HepG2 (cell line): Measurements from ENCODE around the gene CCDC33. TPM values are rescaled to one million over a fixed set of nuclear protein-coding genes. Genes with fewer than 3 reads are reported as not detected.
A peak's percentile ranks its signal among the peaks of the same experiment; 100 is the strongest.

Experiments
- AGO1 ChIP-seq: fragments of 200-400 bp; formaldehyde crosslinking; IDR thresholded peaks from 2 replicates; pipeline ENCODE4 v1.6.1; 2017; ENCODE audit warnings: mild to moderate bottlenecking, low read depth, low read length, moderate library complexity; ENCODE audit not compliant: poor library complexity, severe bottlenecking
- DDIT3 ChIP-seq: sonication (generic); formaldehyde crosslinking; IDR thresholded peaks from 2 replicates; pipeline ENCODE4 v1.4.0; 2020; ENCODE audit warnings: mild to moderate bottlenecking, missing genetic modification reagents
- FOXC1 ChIP-seq: sonication (generic); formaldehyde crosslinking; IDR thresholded peaks from 2 replicates; pipeline ENCODE4 v1.8.0; 2022; ENCODE audit warnings: mild to moderate bottlenecking, missing genetic modification reagents, borderline replicate concordance
- KLF15 ChIP-seq: sonication (generic); formaldehyde crosslinking; IDR thresholded peaks from 2 replicates; pipeline ENCODE4 v1.8.1; 2023; ENCODE audit warnings: borderline replicate concordance, mild to moderate bottlenecking, inconsistent platforms, missing genetic modification reagents, mixed read lengths
- KLF6 ChIP-seq: IDR thresholded peaks from 2 replicates; pipeline ENCODE4 v1.8.0; 2016; ENCODE audit warnings: missing biosample characterization, missing genetic modification reagents
- KMT2B ChIP-seq: IDR thresholded peaks from 2 replicates; pipeline ENCODE4 v1.6.1; 2016; ENCODE audit warnings: missing genetic modification reagents, missing compliant biosample characterization
- POLR2AphosphoS2 ChIP-seq: IDR thresholded peaks from 2 replicates; pipeline ENCODE4 v1.6.1; 2011; ENCODE audit warnings: low read depth, low read length, improper control_type of control experiment
- POLR2AphosphoS5 ChIP-seq: IDR thresholded peaks from 2 replicates; pipeline ENCODE4 v1.6.1; 2012; ENCODE audit warnings: low read depth, low read length
- ZNF12 ChIP-seq: sonication (generic); formaldehyde crosslinking; IDR thresholded peaks from 2 replicates; pipeline ENCODE4 v1.5.0; 2020; ENCODE audit warnings: missing genetic modification reagents
- ZNF281 ChIP-seq: sonication (generic); formaldehyde crosslinking; IDR thresholded peaks from 2 replicates; pipeline ENCODE4 v1.4.0; 2020; ENCODE audit warnings: missing genetic modification reagents, borderline replicate concordance
- ZNF296 ChIP-seq: sonication (generic); formaldehyde crosslinking; conservative IDR thresholded peaks from 2 replicates; pipeline ENCODE4 v1.5.0; 2020; ENCODE audit warnings: mild to moderate bottlenecking, missing genetic modification reagents
- ZNF335 ChIP-seq: sonication (generic); formaldehyde crosslinking; IDR thresholded peaks from 2 replicates; pipeline ENCODE4 v1.4.0; 2020; ENCODE audit warnings: missing genetic modification reagents
- ZNF556 ChIP-seq: sonication (generic); formaldehyde crosslinking; IDR thresholded peaks from 2 replicates; pipeline ENCODE4 v1.4.0; 2020; ENCODE audit warnings: mild to moderate bottlenecking, missing genetic modification reagents, borderline replicate concordance
- ZNF570 ChIP-seq: sonication (generic); formaldehyde crosslinking; IDR thresholded peaks from 2 replicates; pipeline ENCODE4 v1.4.0; 2020; ENCODE audit warnings: mild to moderate bottlenecking, missing genetic modification reagents, borderline replicate concordance
- ZNF674 ChIP-seq: sonication (generic); formaldehyde crosslinking; IDR thresholded peaks from 2 replicates; pipeline ENCODE4 v1.5.0; 2020; ENCODE audit warnings: low read depth, mild to moderate bottlenecking, missing genetic modification reagents
- polyA plus RNA-seq, 8 experiments: library from polyadenylated mRNA; depleted of rRNA in 3 of 8; stranded (reverse) in 7 of 8; unstranded in 1 of 8; fragments of >200 nt; fragmentation: Illumina TruSeq in 4 of 8; extraction: Trizol in 4 of 8; gene quantifications; 2 replicates each; pipeline versions ENCODE4 v1.2.1 to v1.2.3, GENCODE V29; 2011 to 2016; ENCODE audit warnings: low read depth in 4 of 8, missing spikeins in 1 of 8, mixed read lengths in 1 of 8; ENCODE audit not compliant: insufficient read depth in 1 of 8
- total RNA-seq, 5 experiments: library from RNA; depleted of rRNA; stranded (reverse); fragments of >200 nt; fragmentation: Illumina TruSeq; extraction: Trizol; gene quantifications; 2 replicates each; pipeline ENCODE4 v1.2.3, GENCODE V29; 2016; ENCODE audit warnings: low read depth in 1 of 5
- TF ChIP-seq, protein P1 (sequence below): sonication (generic); formaldehyde crosslinking; IDR thresholded peaks from 2 replicates; pipeline ENCODE4 v1.4.0; 2020; ENCODE audit warnings: mild to moderate bottlenecking, low read depth, missing genetic modification reagents
- TF ChIP-seq, protein P2 (sequence below): sonication (generic); formaldehyde crosslinking; IDR thresholded peaks from 2 replicates; pipeline ENCODE4 v1.4.0; 2020; ENCODE audit warnings: low read depth, missing genetic modification reagents
- TF ChIP-seq, protein P3 (sequence below): sonication (generic); formaldehyde crosslinking; conservative IDR thresholded peaks from 2 replicates; pipeline ENCODE4 v1.4.0; 2020; ENCODE audit warnings: missing genetic modification reagents

The CCDC33 gene
- total and polyA plus RNA-seq, 2 of the 13 experiments (the other 11 are each of a cell fraction or from before 2014, with no cell fraction given): 0.30 TPM; not detected in 1

DNA sequence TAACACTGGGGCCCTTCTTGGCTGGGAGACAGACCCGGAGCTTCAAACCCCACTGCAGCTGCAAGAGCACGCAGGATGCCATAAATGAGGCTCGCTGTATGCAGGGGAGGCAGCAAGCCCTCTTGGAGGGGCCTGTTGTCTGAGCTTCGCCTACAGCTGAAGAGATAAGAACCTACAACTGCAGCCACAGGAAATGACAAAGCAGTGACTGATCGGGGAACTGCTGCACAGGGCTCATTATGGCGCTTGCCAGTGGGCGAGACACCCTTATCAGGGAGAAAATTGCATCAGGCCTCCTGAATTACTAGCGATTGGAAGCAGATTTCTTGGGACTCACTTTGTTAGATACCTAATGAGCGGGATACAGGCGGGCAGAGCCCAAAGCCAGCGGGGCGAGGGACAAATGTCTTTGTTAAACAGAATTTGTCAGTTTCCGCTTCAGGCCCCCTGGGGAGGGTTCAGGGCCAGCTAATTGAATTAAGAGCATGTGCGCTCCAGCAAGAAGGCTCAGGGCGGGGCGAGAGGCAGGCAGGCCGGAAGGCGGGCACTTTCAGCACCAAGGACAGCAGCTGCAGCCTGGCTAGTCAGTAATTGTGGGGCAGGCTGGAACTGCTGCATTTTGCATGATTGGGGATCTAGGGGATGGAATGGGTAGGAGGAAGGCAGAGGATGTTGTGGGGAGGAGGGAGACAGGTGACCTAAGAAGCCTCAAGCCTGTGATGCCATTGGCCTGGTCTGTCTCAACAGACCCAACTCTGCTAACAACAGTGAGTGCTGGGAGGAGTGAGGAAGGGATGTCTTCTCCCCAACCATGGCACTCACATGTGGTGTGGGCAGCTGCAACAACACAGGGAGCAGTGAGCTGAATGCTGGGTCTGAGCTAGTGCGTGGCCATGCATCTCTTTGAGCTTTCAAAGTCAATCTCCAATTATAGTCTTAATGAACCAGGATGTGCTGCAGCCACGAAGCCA, 55.3 kb downstream of the CCDC33 start (continued):
- no peak for TF ChIP-seq POLR2AphosphoS2
- peak; percentile 93 for TF ChIP-seq KLF6 (CRISPR knock-in tag)
- TF ChIP-seq ZNF296 (CRISPR knock-in tag): peak; percentile 87
- TF ChIP-seq ZNF570 (CRISPR knock-in tag): no peak
- peak; percentile 68; the same call in 1 of the 2 replicates for TF ChIP-seq KMT2B (CRISPR knock-in tag)
- TF ChIP-seq, protein P1, sequence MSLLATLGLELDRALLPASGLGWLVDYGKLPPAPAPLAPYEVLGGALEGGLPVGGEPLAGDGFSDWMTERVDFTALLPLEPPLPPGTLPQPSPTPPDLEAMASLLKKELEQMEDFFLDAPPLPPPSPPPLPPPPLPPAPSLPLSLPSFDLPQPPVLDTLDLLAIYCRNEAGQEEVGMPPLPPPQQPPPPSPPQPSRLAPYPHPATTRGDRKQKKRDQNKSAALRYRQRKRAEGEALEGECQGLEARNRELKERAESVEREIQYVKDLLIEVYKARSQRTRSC (CRISPR knock-in tag): 0 out of 2 replicates have a peak, but pooled peaks have one; percentile 77
- TF ChIP-seq, protein P2, sequence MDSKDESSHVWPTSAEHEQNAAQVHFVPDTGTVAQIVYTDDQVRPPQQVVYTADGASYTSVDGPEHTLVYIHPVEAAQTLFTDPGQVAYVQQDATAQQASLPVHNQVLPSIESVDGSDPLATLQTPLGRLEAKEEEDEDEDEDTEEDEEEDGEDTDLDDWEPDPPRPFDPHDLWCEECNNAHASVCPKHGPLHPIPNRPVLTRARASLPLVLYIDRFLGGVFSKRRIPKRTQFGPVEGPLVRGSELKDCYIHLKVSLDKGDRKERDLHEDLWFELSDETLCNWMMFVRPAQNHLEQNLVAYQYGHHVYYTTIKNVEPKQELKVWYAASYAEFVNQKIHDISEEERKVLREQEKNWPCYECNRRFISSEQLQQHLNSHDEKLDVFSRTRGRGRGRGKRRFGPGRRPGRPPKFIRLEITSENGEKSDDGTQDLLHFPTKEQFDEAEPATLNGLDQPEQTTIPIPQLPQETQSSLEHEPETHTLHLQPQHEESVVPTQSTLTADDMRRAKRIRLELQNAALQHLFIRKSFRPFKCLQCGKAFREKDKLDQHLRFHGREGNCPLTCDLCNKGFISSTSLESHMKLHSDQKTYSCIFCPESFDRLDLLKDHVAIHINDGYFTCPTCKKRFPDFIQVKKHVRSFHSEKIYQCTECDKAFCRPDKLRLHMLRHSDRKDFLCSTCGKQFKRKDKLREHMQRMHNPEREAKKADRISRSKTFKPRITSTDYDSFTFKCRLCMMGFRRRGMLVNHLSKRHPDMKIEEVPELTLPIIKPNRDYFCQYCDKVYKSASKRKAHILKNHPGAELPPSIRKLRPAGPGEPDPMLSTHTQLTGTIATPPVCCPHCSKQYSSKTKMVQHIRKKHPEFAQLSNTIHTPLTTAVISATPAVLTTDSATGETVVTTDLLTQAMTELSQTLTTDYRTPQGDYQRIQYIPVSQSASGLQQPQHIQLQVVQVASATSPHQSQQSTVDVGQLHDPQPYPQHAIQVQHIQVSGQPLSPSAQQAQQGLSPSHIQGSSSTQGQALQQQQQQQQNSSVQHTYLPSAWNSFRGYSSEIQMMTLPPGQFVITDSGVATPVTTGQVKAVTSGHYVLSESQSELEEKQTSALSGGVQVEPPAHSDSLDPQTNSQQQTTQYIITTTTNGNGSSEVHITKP: no peak
- no peak for TF ChIP-seq AGO1
- peak; percentile 61; the same call in 1 of the 2 replicates for TF ChIP-seq ZNF281 (CRISPR knock-in tag)
- TF ChIP-seq, protein P3, sequence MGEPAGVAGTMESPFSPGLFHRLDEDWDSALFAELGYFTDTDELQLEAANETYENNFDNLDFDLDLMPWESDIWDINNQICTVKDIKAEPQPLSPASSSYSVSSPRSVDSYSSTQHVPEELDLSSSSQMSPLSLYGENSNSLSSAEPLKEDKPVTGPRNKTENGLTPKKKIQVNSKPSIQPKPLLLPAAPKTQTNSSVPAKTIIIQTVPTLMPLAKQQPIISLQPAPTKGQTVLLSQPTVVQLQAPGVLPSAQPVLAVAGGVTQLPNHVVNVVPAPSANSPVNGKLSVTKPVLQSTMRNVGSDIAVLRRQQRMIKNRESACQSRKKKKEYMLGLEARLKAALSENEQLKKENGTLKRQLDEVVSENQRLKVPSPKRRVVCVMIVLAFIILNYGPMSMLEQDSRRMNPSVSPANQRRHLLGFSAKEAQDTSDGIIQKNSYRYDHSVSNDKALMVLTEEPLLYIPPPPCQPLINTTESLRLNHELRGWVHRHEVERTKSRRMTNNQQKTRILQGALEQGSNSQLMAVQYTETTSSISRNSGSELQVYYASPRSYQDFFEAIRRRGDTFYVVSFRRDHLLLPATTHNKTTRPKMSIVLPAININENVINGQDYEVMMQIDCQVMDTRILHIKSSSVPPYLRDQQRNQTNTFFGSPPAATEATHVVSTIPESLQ (CRISPR knock-in tag): peak; percentile 96; the same call in 1 of the 2 replicates
- 0 out of 2 replicates have a peak, but pooled peaks have one; percentile 61 for TF ChIP-seq FOXC1 (CRISPR knock-in tag)
- no peak for TF ChIP-seq ZNF674 (CRISPR knock-in tag)
- TF ChIP-seq ZNF335: peak; percentile 75; the same call in 1 of the 2 replicates
- no peak for TF ChIP-seq DDIT3 (CRISPR knock-in tag)
- no peak for TF ChIP-seq ZNF556 (CRISPR knock-in tag)
- peak; percentile 84 for TF ChIP-seq ZNF12
- no peak; the same call in 1 of the 2 replicates for TF ChIP-seq KLF15 (CRISPR knock-in tag)
- TF ChIP-seq POLR2AphosphoS5: no peak
